H9 (cell line): Measurements from ENCODE around the gene MEGF8. TPM values are rescaled to one million over a fixed set of nuclear protein-coding genes. Genes with fewer than 3 reads are reported as not detected.

Source experiments
- DNase-seq: peaks from one replicate; pipeline ENCODE4 v3.0.0-alpha.2; 2017
- H2AFZ ChIP-seq: one replicate; pipeline ENCODE4 v1.6.1; 2013; ENCODE audit warnings: mild to moderate bottlenecking, low read length, control low read depth, moderate library complexity
- H2AK5ac ChIP-seq: 2 replicates; pipeline ENCODE4 v1.6.1; 2013; ENCODE audit warnings: low read length, control low read depth, mixed read lengths; ENCODE audit not compliant: insufficient read length
- H2BK120ac ChIP-seq: one replicate; pipeline ENCODE4 v1.6.1; 2013; ENCODE audit warnings: low read depth, mild to moderate bottlenecking, low read length, control low read depth, inconsistent platforms; ENCODE audit not compliant: poor library complexity, severe bottlenecking
- H2BK12ac ChIP-seq: 2 replicates; pipeline ENCODE4 v1.6.1; 2013; ENCODE audit warnings: low read length, control low read depth, mixed read lengths, low read depth; ENCODE audit not compliant: insufficient read length
- H2BK15ac ChIP-seq: 2 replicates; pipeline ENCODE4 v1.6.1; 2013; ENCODE audit warnings: low read depth, low read length, control low read depth
- H2BK20ac ChIP-seq: one replicate; pipeline ENCODE4 v1.6.1; 2013; ENCODE audit warnings: low read depth, mild to moderate bottlenecking, low read length, control low read depth, inconsistent platforms; ENCODE audit not compliant: poor library complexity, severe bottlenecking
- H2BK5ac ChIP-seq: 2 replicates; pipeline ENCODE4 v1.6.1; 2013; ENCODE audit warnings: low read length, control low read depth, mixed read lengths; ENCODE audit not compliant: insufficient read length
- H3K14ac ChIP-seq: 2 replicates; pipeline ENCODE4 v1.6.1; 2013; ENCODE audit warnings: low read length, control low read depth; ENCODE audit not compliant: insufficient read depth
- H3K18ac ChIP-seq: 2 replicates; pipeline ENCODE4 v1.6.1; 2013; ENCODE audit warnings: low read depth, mild to moderate bottlenecking, mixed read lengths, low read length, control low read depth; ENCODE audit not compliant: insufficient read length
- H3K23ac ChIP-seq: 2 replicates; pipeline ENCODE4 v1.6.1; 2013; ENCODE audit warnings: low read length, control low read depth, mixed read lengths, low read depth; ENCODE audit not compliant: insufficient read length
- H3K23me2 ChIP-seq: 2 replicates; pipeline ENCODE4 v1.6.1; 2013; ENCODE audit warnings: low read depth, mild to moderate bottlenecking, mixed read lengths, low read length, control low read depth; ENCODE audit not compliant: insufficient read length, poor library complexity, severe bottlenecking
- H3K27ac ChIP-seq: 2 replicates; pipeline ENCODE4 v1.5.1; 2013; ENCODE audit warnings: low read length, control low read depth, mixed read lengths, low read depth; ENCODE audit not compliant: insufficient read length
- H3K27me3 ChIP-seq: 2 replicates; pipeline ENCODE4 v1.6.1; 2013; ENCODE audit warnings: low read length, control low read depth, inconsistent platforms; ENCODE audit not compliant: insufficient read depth
- H3K4ac ChIP-seq: 2 replicates; pipeline ENCODE4 v1.6.1; 2013; ENCODE audit warnings: low read depth, mild to moderate bottlenecking, control low read depth, inconsistent platforms, low read length, moderate library complexity
- H3K4me1 ChIP-seq: 2 replicates; pipeline ENCODE4 v1.6.1; 2013; ENCODE audit warnings: low read length, control low read depth, inconsistent platforms; ENCODE audit not compliant: insufficient read depth
- H3K4me2 ChIP-seq: 2 replicates; pipeline ENCODE4 v1.6.1; 2013; ENCODE audit warnings: low read length, control low read depth, mixed read lengths; ENCODE audit not compliant: insufficient read length, insufficient read depth
- H3K56ac ChIP-seq: 2 replicates; pipeline ENCODE4 v1.6.1; 2013; ENCODE audit warnings: low read depth, mild to moderate bottlenecking, mixed read lengths, low read length, control low read depth; ENCODE audit not compliant: insufficient read length
- H3K79me1 ChIP-seq: 2 replicates; pipeline ENCODE4 v1.6.1; 2013; ENCODE audit warnings: low read depth, mild to moderate bottlenecking, moderate library complexity, low read length, control low read depth, inconsistent platforms; ENCODE audit not compliant: insufficient read depth, poor library complexity, severe bottlenecking
- H3K79me2 ChIP-seq: 2 replicates; pipeline ENCODE4 v1.6.1; 2013; ENCODE audit warnings: low read length, control low read depth, inconsistent platforms; ENCODE audit not compliant: insufficient read depth
- H3K9ac ChIP-seq: 2 replicates; pipeline ENCODE4 v1.6.1; 2013; ENCODE audit warnings: low read length, control low read depth, mixed read lengths; ENCODE audit not compliant: insufficient read length; ENCODE audit errors: extremely low read depth
- H3K9me3 ChIP-seq: one replicate; pipeline ENCODE4 v1.6.1; 2013; ENCODE audit warnings: low read depth, low read length, inconsistent platforms; ENCODE audit not compliant: control insufficient read depth
- H3T11ph ChIP-seq: one replicate; pipeline ENCODE4 v1.6.1; 2013; ENCODE audit warnings: mild to moderate bottlenecking, low read length, control low read depth, inconsistent platforms
- H4K20me1 ChIP-seq: one replicate; pipeline ENCODE4 v1.6.1; 2013; ENCODE audit not compliant: control insufficient read depth, insufficient read length, insufficient read depth
- H4K5ac ChIP-seq: 2 replicates; pipeline ENCODE4 v1.6.1; 2013; ENCODE audit warnings: low read depth, mild to moderate bottlenecking, mixed read lengths, low read length, control low read depth; ENCODE audit not compliant: insufficient read length
- H4K8ac ChIP-seq: replicated peaks from 2 replicates; pipeline ENCODE4 v1.6.1; 2013; ENCODE audit warnings: low read length, control low read depth, mixed read lengths, low read depth; ENCODE audit not compliant: insufficient read length
- H4K91ac ChIP-seq: 2 replicates; pipeline ENCODE4 v1.6.1; 2013; ENCODE audit warnings: low read depth, mild to moderate bottlenecking, moderate library complexity, mixed read lengths, low read length, control low read depth; ENCODE audit not compliant: insufficient read length
- H3K27ac Mint-ChIP-seq, 3 experiments: 2 replicates in 2 of 3; 3 replicates in 1 of 3; pipeline ENCODE4 v1.8.0; 2020 to 2021; ENCODE audit warnings: mixed read lengths in 3 of 3, mild to moderate bottlenecking in 1 of 3, moderate library complexity in 1 of 3
- H3K27me3 Mint-ChIP-seq: 2 replicates; pipeline ENCODE4 v1.8.0; 2021; ENCODE audit warnings: low read depth, mild to moderate bottlenecking, moderate library complexity, mixed read lengths
- H3K36me3 Mint-ChIP-seq, 3 experiments: 2 replicates in 2 of 3; 3 replicates in 1 of 3; pipeline ENCODE4 v1.8.0; 2020 to 2021; ENCODE audit warnings: low read depth in 3 of 3, mixed read lengths in 3 of 3; ENCODE audit not compliant: insufficient read depth in 1 of 3
- H3K4me1 Mint-ChIP-seq, 2 experiments: 2 replicates each; pipeline ENCODE4 v1.8.0; 2020; ENCODE audit warnings: mixed read lengths in 2 of 2
- H3K4me3 Mint-ChIP-seq, 2 experiments: 2 replicates in 1 of 2; 3 replicates in 1 of 2; pipeline ENCODE4 v1.8.0; 2020 to 2021; ENCODE audit warnings: mild to moderate bottlenecking in 2 of 2, mixed read lengths in 2 of 2, moderate library complexity in 1 of 2
- H3K9me3 Mint-ChIP-seq, 2 experiments: 2 replicates in 1 of 2; 3 replicates in 1 of 2; pipeline ENCODE4 v1.8.0; 2020; ENCODE audit warnings: mild to moderate bottlenecking in 2 of 2, mixed read lengths in 2 of 2, moderate library complexity in 1 of 2
- CTCF ChIP-seq: fragments of 200-600 bp; sonication (generic); conservative IDR thresholded peaks from 3 replicates; pipeline ENCODE4 v1.8.0; 2021; ENCODE audit warnings: antibody characterized with exemption, mild to moderate bottlenecking
- WGBS: extraction: QIAGEN DNeasy Blood & Tissue Kit; methylation state at CpG from one replicate; pipeline ENCODE4 v1.1.7; 2013; ENCODE audit warnings: missing lambda C conversion rate, low lambda C conversion rate, mixed read lengths; ENCODE audit not compliant: insufficient read length; ENCODE audit errors: extremely low coverage; 5-methylcytosine and 5-hydroxymethylcytosine counted together
- total RNA-seq: library from RNA; stranded (reverse); gene quantifications from 2 replicates; pipeline ENCODE4 v1.2.1, GENCODE V29; 2021

The MEGF8 gene
- total RNA-seq, 1 experiment from 2014 or later = 28.4 TPM

- peaks cover 16 to 43% (median 31%) of the 10 kb centered on the region in 3 experiments; a peak in 6 of 7 replicates for H3K36me3 Mint-ChIP-seq
- TF ChIP-seq CTCF = no peak
- H3K9me3 Mint-ChIP-seq = no peaks in the 10 kb centered on the region; a peak in 1 of 5 replicates
- H3K27ac Mint-ChIP-seq = no peak overlapping the region
- Histone ChIP-seq H3K9me3 (no peaks in the 10 kb centered on the region), H4K5ac (no peak overlapping the region), H3K27ac (no peak overlapping the region), H4K20me1 (no peaks in the 10 kb centered on the region), H3K18ac (no peak overlapping the region), H4K8ac (no peak overlapping the region), H3K14ac (no peak overlapping the region), H2AFZ (no peak overlapping the region), H3K23me2 (peaks cover 16% of the 10 kb centered on the region), H4K91ac (no peak overlapping the region), H3K4me2 (no peak overlapping the region), H3K27me3 (no peaks in the 10 kb centered on the region), H2BK15ac (no peak overlapping the region), H3K56ac (no peak overlapping the region), H3K4me1 (no peaks in the 10 kb centered on the region; the same call in 1 of the 2 replicates), H3K79me2 (no peaks in the 10 kb centered on the region), H2AK5ac (no peak overlapping the region), H2BK120ac (no peak overlapping the region), H3K4ac (no peak overlapping the region), H3T11ph (no peak overlapping the region), H2BK5ac (no peak overlapping the region), H2BK12ac (no peak overlapping the region), H3K79me1 (no peaks in the 10 kb centered on the region), H3K9ac (no peak overlapping the region), H2BK20ac (no peak overlapping the region), H3K23ac (no peak overlapping the region)
- peaks cover 15 to 22% of the 10 kb centered on the region in 2 experiments for H3K4me1 Mint-ChIP-seq
- H3K4me3 Mint-ChIP-seq = no peak overlapping the region
- WGBS = no CpG with 5 or more reads among the region's 10 CpGs
- no peak for DNase-seq
- H3K27me3 Mint-ChIP-seq = peaks cover 58% of the 10 kb centered on the region
Measured at GRCh38 chr19:42403586-42403985, 78.2 kb downstream of the MEGF8 start.
